ENCODE measurements around the gene ANKS1B. TPM values are rescaled to one million over a fixed set of nuclear protein-coding genes. Genes with fewer than 3 reads are reported as not detected.

ANKS1B gene
- total RNA-seq (2022; extraction: Qiagen RNA extraction; ENCODE audit: low read depth) = 0.49 to 1.1 TPM (median 0.57 TPM) in 5 replicates

GRCh38 chr12:99984271-99985128 lies at the start of gene ANKS1B:
Gene ANKS1B, minus strand, starts transcription at chr12:99984936. Its CDS starts 699 bp downstream, at chr12:99984237.

DNA sequence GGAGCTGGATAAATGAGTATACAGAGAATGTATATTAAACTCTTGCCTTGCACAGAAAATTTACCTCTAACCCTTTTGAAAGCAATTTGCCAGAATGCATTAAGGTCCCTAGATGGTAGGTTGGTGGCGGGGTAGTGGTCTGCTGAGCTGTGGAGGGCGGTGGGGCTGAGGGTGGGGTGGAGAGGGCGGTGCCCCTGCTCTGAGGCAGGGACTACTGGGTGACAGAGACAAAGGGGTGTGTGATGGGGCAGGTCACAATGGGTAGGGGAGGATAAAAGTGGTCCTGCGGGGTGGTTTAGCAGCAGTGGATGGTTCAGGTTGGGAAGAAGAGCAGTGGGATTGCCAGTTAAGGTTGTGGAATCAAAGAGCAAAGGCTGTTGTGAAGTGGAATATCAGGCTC lies 337.3 kb downstream of the ANKS1B start, which contains the start of gene GARIN6:
Gene GARIN6, plus strand, starts transcription at position 301 of the 400 bp plus-strand sequence. CDS start 422 bp downstream, outside the sequence.

Other genes starting within 250 kb of the ANKS1B start
- 12.0 to 16.0 TPM (median 13.7 TPM) in 5 replicates for gene BLTP3B, start 157.9 kb upstream of the ANKS1B start, total RNA-seq (2022; extraction: Qiagen RNA extraction; ENCODE audit: low read depth)
- 20.5 to 32.5 TPM (median 27.1 TPM) in 5 replicates for gene ACTR6, start 215.9 kb upstream of the ANKS1B start, total RNA-seq (2022; extraction: Qiagen RNA extraction; ENCODE audit: low read depth)